GM21723 (cell line): ENCODE measurements around the gene CTSW.

Experiments used
- ATAC-seq: cut with Tn5 transposase; IDR thresholded peaks from one replicate; pipeline ENCODE4 v1.9.1; 2021; ENCODE audit warnings: mild to moderate bottlenecking, moderate library complexity; ENCODE audit not compliant: unreplicated experiment

CTSW gene

GRCh38 chr11:65865550-65866172, 14.0 kb upstream of the CTSW start:
- ATAC-seq, result no peak

GRCh38 chr11:65866509-65867283, 12.9 kb upstream of the CTSW start:
- no peak for ATAC-seq

GRCh38 chr11:65867284-65868071, 12.2 kb upstream of the CTSW start:
- ATAC-seq, result no peak

- no peak for ATAC-seq
Observed at GRCh38 chr11:65868076-65868667, 11.5 kb upstream of the CTSW start.

GRCh38 chr11:65868907-65869306, 10.7 kb upstream of the CTSW start:
- ATAC-seq, result no peak

- no peak for ATAC-seq
Observed at GRCh38 chr11:65869643-65870306, 9.9 kb upstream of the CTSW start.

GRCh38 chr11:65870307-65870658, 9.4 kb upstream of the CTSW start:
- ATAC-seq, result no peak

- no peak for ATAC-seq
Observed at GRCh38 chr11:65870706-65871681, 8.6 kb upstream of the CTSW start.

GRCh38 chr11:65871811-65872548, 7.7 kb upstream of the CTSW start:
- no peak for ATAC-seq

GRCh38 chr11:65872586-65873317, 6.9 kb upstream of the CTSW start, which contains the start of gene EFEMP2:
TSS of gene EFEMP2 (minus strand) at chr11:65872800. CDS start at chr11:65872354, 446 bp downstream.
- ATAC-seq, result no peak

- ATAC-seq, result peak; percentile 70
Observed at GRCh38 chr11:65873318-65874156, 6.1 kb upstream of the CTSW start.

- no peak for ATAC-seq
Observed at GRCh38 chr11:65880027-65880426, 390 bp downstream of the CTSW start.

- ATAC-seq, result no peak
Observed at GRCh38 chr11:65880844-65881421, 1.3 kb downstream of the CTSW start.

- ATAC-seq, result no peak
Observed at GRCh38 chr11:65882120-65883057, 2.8 kb downstream of the CTSW start.

- ATAC-seq, result no peak
Observed at GRCh38 chr11:65883058-65883761, 3.6 kb downstream of the CTSW start.
